ENCODE measurements around the gene TTLL9.

The TTLL9 gene

DNA sequence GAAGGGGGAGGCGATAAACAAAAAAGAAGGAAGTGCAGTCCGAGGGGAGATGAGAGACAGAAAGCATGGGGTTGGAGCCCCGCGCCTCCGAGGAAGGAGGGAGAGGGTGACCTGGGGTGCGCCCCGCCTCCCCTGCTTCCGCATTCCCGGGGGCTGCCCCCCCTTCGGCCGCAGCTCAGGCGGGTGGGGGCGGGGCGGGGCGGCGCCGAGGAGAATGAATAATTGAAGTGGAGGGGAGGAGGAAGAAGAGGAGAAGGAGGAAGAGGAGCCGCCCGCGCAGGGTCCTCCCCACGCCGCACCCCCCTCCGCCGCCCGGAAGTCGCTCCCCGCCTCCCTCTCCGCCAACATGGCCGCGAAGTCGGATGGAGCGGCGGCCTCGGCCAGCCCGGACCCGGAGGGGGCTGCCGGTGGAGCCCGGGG lies 97.4 kb downstream of the TTLL9 start, which contains the start of gene XKR7:
Gene XKR7, plus strand, starts transcription at position 322 of the 420 bp plus-strand sequence. Its CDS starts 25 bp downstream, at position 347.
- H3K4me3 ChIP-seq (replicated peaks; ENCODE audit: low read depth, low read length) = no peak within 1 kb of the TSS
- TF ChIP-seq, protein P1, sequence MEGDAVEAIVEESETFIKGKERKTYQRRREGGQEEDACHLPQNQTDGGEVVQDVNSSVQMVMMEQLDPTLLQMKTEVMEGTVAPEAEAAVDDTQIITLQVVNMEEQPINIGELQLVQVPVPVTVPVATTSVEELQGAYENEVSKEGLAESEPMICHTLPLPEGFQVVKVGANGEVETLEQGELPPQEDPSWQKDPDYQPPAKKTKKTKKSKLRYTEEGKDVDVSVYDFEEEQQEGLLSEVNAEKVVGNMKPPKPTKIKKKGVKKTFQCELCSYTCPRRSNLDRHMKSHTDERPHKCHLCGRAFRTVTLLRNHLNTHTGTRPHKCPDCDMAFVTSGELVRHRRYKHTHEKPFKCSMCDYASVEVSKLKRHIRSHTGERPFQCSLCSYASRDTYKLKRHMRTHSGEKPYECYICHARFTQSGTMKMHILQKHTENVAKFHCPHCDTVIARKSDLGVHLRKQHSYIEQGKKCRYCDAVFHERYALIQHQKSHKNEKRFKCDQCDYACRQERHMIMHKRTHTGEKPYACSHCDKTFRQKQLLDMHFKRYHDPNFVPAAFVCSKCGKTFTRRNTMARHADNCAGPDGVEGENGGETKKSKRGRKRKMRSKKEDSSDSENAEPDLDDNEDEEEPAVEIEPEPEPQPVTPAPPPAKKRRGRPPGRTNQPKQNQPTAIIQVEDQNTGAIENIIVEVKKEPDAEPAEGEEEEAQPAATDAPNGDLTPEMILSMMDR (IDR thresholded peaks at IDR 0.05; ENCODE audit: low read depth, low read length, missing control alignments) = no peak
- no peak for DNase-seq (ENCODE audit: extremely low read depth, low read depth)

DNA sequence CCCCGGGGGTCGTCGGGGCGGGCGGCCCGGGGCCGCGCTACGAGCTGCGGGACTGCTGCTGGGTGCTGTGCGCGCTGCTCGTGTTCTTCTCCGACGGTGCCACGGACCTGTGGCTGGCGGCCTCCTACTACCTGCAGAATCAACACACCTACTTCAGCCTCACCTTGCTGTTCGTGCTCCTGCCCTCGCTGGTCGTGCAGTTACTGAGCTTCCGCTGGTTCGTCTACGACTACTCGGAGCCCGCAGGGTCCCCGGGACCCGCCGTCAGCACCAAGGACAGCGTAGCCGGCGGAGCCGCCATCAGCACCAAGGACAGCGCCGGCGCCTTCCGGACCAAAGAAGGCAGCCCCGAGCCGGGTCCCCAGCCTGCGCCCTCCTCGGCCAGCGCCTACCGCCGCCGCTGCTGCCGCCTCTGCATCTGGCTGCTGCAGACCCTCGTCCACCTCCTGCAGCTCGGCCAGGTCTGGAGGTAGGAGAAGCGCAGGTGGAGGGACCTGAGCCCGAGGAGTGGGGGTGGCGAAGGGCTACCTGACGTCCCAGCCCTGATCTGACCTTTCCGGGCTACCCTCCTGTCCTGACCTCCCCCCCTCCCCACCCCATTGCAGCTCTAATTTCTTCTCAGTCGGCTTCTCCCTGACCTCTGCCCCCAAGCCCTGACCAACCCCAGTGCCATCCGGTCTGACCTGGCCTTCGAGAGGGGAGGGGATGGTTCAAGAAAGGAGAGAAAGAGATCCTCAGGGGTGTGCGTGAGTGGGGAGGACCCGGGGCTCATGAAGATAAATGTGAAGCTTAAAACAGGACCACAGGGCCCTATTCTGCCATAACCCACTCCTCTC lies 98.1 kb downstream of the TTLL9 start:
- DNase-seq (ENCODE audit: extremely low read depth, low read depth) = no peak
- H3K4me3 ChIP-seq (replicated peaks; ENCODE audit: low read depth, low read length) = no peak overlapping the region
- TF ChIP-seq, protein P1 (IDR thresholded peaks at IDR 0.05; ENCODE audit: low read depth, low read length, missing control alignments) = no peak

DNA sequence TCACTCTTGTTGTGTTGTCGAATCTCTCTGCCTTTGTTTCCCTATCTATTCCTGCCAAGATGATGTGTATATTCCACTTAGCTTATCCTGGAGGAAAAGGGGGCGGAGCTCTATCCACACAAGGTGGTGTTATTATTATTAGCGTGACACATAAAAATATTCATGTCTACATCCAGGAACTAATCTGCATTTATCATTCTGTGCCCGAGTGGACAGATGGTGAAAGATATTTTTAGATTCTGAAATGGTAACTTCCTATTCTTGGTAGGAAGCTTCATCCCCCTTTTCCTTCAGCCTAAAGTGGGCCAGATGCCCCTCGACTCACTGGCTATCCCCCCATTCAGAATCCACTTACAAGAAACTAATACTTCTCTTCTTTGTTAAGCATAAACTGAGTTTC lies 99.6 kb downstream of the TTLL9 start:
- no peak for DNase-seq (ENCODE audit: extremely low read depth, low read depth)
- no peak overlapping the region for H3K4me3 ChIP-seq (replicated peaks; ENCODE audit: low read depth, low read length)
- TF ChIP-seq, protein P1 (IDR thresholded peaks at IDR 0.05; ENCODE audit: low read depth, low read length, missing control alignments) = no peak

DNA sequence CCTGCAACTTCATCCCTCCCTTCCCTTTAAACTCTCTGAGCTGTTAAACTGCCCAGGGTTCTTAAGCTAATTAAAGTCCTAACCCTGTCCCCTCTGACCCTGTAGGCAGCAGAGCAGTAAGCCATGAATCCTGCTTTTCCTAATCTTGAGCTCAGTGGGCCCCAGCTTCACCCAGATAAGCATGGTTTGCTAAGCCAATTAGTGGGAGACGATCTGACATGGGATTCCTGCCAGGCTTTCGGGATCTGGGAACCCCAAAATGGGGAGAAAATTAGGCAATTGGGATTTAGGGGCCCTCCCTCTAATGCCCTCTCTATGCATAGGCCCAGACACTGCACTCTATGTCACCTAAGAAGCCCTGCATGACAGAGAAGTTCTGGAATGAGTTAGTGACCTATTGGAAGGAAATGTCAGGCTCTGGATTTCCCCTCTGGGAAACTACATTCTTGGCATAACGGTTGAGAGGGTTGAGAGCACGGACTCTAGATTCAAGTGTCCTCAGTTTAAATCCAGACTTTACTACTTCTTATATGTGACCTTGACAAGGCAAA lies 102.1 kb downstream of the TTLL9 start:
- TF ChIP-seq, protein P1 (IDR thresholded peaks at IDR 0.05; ENCODE audit: low read depth, low read length, missing control alignments) = no peak
- DNase-seq (ENCODE audit: extremely low read depth, low read depth) = no peak
- no peak overlapping the region for H3K4me3 ChIP-seq (replicated peaks; ENCODE audit: low read depth, low read length)

DNA sequence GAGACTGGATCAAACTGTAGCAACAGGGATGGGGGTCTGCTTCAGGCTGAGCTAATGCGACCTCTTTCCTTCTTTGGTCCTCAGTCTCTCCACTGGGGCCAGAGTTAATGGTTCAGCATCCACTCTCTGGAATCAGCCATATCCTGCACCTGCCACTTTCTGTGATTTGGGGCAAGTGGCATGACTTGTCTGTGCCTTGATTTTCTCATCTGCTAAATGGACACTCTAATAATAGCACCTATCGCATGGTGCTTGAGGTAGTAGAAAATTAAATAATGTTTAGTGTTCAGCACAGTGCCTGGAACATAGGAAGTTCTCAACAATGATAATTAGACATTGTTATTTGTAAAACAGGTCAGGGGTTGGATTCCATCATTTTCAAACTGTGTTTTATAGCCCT lies 103.9 kb downstream of the TTLL9 start:
- H3K4me3 ChIP-seq (replicated peaks; ENCODE audit: low read depth, low read length) = no peak overlapping the region
- DNase-seq (ENCODE audit: extremely low read depth, low read depth) = no peak
- TF ChIP-seq, protein P1 (IDR thresholded peaks at IDR 0.05; ENCODE audit: low read depth, low read length, missing control alignments) = no peak

DNA sequence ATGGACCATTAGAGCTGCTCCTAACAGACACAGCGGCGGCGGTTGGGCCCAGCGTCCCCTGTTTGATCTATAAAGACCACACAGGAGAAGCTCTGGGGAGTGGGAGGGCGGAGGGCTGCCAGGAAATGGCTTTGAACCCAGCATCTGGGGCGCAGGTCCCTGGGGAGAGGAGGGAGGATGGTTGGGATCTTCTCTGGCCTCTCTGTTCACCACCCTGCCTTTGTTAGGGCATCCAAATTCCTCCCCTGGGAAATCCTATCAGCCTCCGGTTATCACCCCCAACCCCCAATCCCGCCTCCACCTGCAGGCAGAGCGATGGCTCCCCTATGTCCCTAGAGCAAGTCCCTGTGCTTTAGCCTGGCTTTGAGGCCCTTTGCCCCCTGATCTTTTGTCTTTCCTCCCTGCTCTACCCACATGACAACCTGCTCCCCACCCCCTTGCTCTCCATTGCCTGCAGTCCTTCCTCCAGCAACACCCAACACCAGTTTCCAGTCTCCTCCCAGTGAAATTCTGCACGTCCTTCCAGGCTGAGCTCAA lies 104.6 kb downstream of the TTLL9 start:
- DNase-seq (ENCODE audit: extremely low read depth, low read depth) = no peak
- TF ChIP-seq, protein P1 (IDR thresholded peaks at IDR 0.05; ENCODE audit: low read depth, low read length, missing control alignments) = no peak
- no peak overlapping the region for H3K4me3 ChIP-seq (replicated peaks; ENCODE audit: low read depth, low read length)
